ENCODE data around the gene CNOT8. TPM values are rescaled to one million over a fixed set of nuclear protein-coding genes. Genes with fewer than 3 reads are reported as not detected.

The CNOT8 gene
- total and polyA plus RNA-seq, 2 of the 4 experiments (the other 2 are of a cell fraction): 41.4 to 49.1 TPM

- intact Hi-C loops (cut with micrococcal nuclease) (no loop called here), dilution Hi-C loops (cut with HindIII; ENCODE audit: low sequenced_read_pairs, unreplicated experiment) (no loop called here), in situ Hi-C loops (cut with MboI; ENCODE audit: low sequenced_read_pairs) (no loop called here)
- no peak overlapping the region for H4K5ac ChIP-seq (ENCODE audit: low read depth, low read length)
- no TSS peak for BruUV-seq (replicated peaks)
- H3K79me1 ChIP-seq (ENCODE audit: low read depth in 1 of 2, low read length in 2 of 2): no peaks in the 10 kb centered on the region
- ATAC-seq (ENCODE audit: low read depth) (no peak), DNase-seq (peak; percentile 38)
- no peaks in the 10 kb centered on the region for H3K4me1 ChIP-seq (ENCODE audit: control insufficient read depth, insufficient read depth, low read length)
- no peak overlapping the region for H3K4ac ChIP-seq (ENCODE audit: low read depth, low read length)
- H3K36me3 ChIP-seq (ENCODE audit: control insufficient read depth, insufficient read depth, low read length): peaks cover 40% of the 10 kb centered on the region
- H2BK15ac ChIP-seq (ENCODE audit: low read depth, low read length): no peak overlapping the region
- ChIA-PET CTCF (interaction anchor here (0.7 kb wide), 1 partner anchor 10 kb away, joined by 3 read pairs; no protein-coding TSS in a partner anchor), POLR2A (ENCODE audit: unreplicated experiment) (no interaction called here)
- H3K14ac ChIP-seq (replicated peaks; ENCODE audit: low read depth, low read length): no peak overlapping the region
- H2BK120ac ChIP-seq (ENCODE audit: low read depth, low read length): no peak overlapping the region
- H4K91ac ChIP-seq (ENCODE audit: insufficient read depth, low read depth, low read length): no peak overlapping the region
- H3K56ac ChIP-seq (ENCODE audit: extremely low read depth, insufficient read depth, low read length): no peak overlapping the region
- no peak overlapping the region for H3K18ac ChIP-seq (ENCODE audit: low read depth, low read length)
- no peak overlapping the region for H2BK20ac ChIP-seq (ENCODE audit: low read depth, low read length)
- H3K9me1 ChIP-seq (ENCODE audit: insufficient read depth, low read length): no peaks in the 10 kb centered on the region
- no peak overlapping the region for H2AK5ac ChIP-seq (ENCODE audit: low read depth, low read length)
- H3K4me2 ChIP-seq (ENCODE audit: low read depth, low read length): no peak overlapping the region
- no peak overlapping the region for H3K4me3 ChIP-seq (ENCODE audit: insufficient read depth, low read depth, low read length)
- no peak overlapping the region for H2BK5ac ChIP-seq (ENCODE audit: low read depth, low read length, poor library complexity, severe bottlenecking)
- no peak overlapping the region for H3K9ac ChIP-seq (ENCODE audit: low read depth, low read length)
- H3K27ac ChIP-seq (ENCODE audit: insufficient read depth, low read length): no peak overlapping the region
- no peaks in the 10 kb centered on the region for H4K20me1 ChIP-seq (ENCODE audit: insufficient read depth, low read length)
- no peak overlapping the region for H2AFZ ChIP-seq (replicated peaks; ENCODE audit: low read length, poor library complexity)
- no CpG with 5 or more reads among the region's 2 CpGs for WGBS, 2 experiments (ENCODE audit: extremely low coverage in 2 of 2, insufficient read length in 1 of 2)
- no peak overlapping the region for H3K23ac ChIP-seq (ENCODE audit: low read depth, low read length)
- no peak for TF ChIP-seq SMC3 (IDR thresholded peaks at IDR 0.05; ENCODE audit: low read depth, low read length)
- TF ChIP-seq CEBPB (IDR thresholded peaks at IDR 0.05; ENCODE audit: low read depth, low read length): no peak
- TF ChIP-seq NFE2L2 (IDR thresholded peaks at IDR 0.05; ENCODE audit: low read depth, low read length): no peak
- TF ChIP-seq POLR2A (IDR thresholded peaks at IDR 0.05; ENCODE audit: low read depth, low read length): no peak
- no peak for TF ChIP-seq BHLHE40 (IDR thresholded peaks at IDR 0.05; ENCODE audit: low read depth, low read length)
- no peak for TF ChIP-seq RAD21 (IDR thresholded peaks at IDR 0.05; ENCODE audit: low read length)
- TF ChIP-seq, protein P1, sequence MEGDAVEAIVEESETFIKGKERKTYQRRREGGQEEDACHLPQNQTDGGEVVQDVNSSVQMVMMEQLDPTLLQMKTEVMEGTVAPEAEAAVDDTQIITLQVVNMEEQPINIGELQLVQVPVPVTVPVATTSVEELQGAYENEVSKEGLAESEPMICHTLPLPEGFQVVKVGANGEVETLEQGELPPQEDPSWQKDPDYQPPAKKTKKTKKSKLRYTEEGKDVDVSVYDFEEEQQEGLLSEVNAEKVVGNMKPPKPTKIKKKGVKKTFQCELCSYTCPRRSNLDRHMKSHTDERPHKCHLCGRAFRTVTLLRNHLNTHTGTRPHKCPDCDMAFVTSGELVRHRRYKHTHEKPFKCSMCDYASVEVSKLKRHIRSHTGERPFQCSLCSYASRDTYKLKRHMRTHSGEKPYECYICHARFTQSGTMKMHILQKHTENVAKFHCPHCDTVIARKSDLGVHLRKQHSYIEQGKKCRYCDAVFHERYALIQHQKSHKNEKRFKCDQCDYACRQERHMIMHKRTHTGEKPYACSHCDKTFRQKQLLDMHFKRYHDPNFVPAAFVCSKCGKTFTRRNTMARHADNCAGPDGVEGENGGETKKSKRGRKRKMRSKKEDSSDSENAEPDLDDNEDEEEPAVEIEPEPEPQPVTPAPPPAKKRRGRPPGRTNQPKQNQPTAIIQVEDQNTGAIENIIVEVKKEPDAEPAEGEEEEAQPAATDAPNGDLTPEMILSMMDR (conservative IDR thresholded peaks at IDR 0.05; ENCODE audit: low read depth, low read length): no peak
- TF ChIP-seq RFX5 (IDR thresholded peaks at IDR 0.05; ENCODE audit: low read depth, low read length): no peak
- TF ChIP-seq, protein P2, sequence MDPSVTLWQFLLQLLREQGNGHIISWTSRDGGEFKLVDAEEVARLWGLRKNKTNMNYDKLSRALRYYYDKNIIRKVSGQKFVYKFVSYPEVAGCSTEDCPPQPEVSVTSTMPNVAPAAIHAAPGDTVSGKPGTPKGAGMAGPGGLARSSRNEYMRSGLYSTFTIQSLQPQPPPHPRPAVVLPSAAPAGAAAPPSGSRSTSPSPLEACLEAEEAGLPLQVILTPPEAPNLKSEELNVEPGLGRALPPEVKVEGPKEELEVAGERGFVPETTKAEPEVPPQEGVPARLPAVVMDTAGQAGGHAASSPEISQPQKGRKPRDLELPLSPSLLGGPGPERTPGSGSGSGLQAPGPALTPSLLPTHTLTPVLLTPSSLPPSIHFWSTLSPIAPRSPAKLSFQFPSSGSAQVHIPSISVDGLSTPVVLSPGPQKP (IDR thresholded peaks at IDR 0.05; ENCODE audit: borderline replicate concordance, low read depth, low read length): no peak
- no peak for TF ChIP-seq FOS (IDR thresholded peaks at IDR 0.05; ENCODE audit: low read depth, low read length)
- TF ChIP-seq MAFK (IDR thresholded peaks at IDR 0.05; ENCODE audit: low read depth, low read length): no peak
- no peak for TF ChIP-seq USF2 (IDR thresholded peaks at IDR 0.05; ENCODE audit: low read depth, low read length)
- no peak overlapping the region for H4K8ac ChIP-seq (ENCODE audit: low read depth in 2 of 2, low read length in 2 of 2)
- no peaks in the 10 kb centered on the region for H3K27me3 ChIP-seq (ENCODE audit: control insufficient read depth, insufficient read depth, low read length)
- no peak overlapping the region for H2AK9ac ChIP-seq (replicated peaks; ENCODE audit: low read depth, low read length, poor library complexity)
- no peaks in the 10 kb centered on the region for H3K9me3 ChIP-seq (ENCODE audit: control insufficient read depth, insufficient read depth, low read length)
Observed at GRCh38 chr5:154901276-154901675, 42.8 kb downstream of the CNOT8 start.

Data from IMR-90 (cell line).